HG02884 (cell line): ENCODE results near the gene IFNG-AS1.
A peak's percentile ranks its signal among the peaks of the same experiment; 100 is the strongest.

Experiments
- ATAC-seq: cut with Tn5 transposase; IDR thresholded peaks from one replicate; pipeline ENCODE4 v1.9.1; 2021; ENCODE audit warnings: mild to moderate bottlenecking, moderate library complexity; ENCODE audit not compliant: unreplicated experiment

The IFNG-AS1 gene

GRCh38 chr12:68034567-68034966, 45.3 kb downstream of the IFNG-AS1 start:
- no peak for ATAC-seq

- no peak for ATAC-seq
Measured at GRCh38 chr12:68036642-68037041, 47.4 kb downstream of the IFNG-AS1 start.

DNA sequence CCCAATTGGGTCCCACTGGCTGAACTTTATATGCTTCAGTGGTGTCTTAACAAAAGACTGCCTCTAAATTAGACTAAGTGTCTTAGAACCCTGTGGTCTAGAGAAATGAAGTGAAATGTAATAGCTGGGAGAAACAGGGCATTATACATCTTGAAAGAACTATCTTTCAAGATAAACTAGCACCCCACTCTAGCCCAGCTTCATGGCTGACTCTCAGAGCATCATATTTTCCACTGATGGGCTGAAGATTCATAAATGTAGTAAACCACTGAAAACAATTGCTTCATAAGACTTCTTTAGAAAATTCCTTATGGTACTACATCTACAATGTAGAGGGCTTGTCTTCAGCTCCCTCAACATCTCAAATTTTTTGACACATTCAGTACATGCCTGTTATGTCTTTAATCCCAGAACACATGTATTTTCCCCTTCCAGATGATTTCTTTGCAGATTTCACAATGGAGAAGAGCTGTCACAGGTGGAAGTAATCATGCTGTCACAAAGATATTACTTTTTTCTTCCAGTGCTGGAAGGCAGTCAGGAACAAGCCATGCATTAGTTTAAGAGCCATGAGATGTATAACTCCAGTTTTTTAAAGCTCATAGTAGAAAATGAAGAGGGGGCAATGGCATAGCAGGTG, 48.5 kb downstream of the IFNG-AS1 start:
- no peak for ATAC-seq

- ATAC-seq, result no peak
Measured at GRCh38 chr12:68038650-68039049, 49.4 kb downstream of the IFNG-AS1 start.

DNA sequence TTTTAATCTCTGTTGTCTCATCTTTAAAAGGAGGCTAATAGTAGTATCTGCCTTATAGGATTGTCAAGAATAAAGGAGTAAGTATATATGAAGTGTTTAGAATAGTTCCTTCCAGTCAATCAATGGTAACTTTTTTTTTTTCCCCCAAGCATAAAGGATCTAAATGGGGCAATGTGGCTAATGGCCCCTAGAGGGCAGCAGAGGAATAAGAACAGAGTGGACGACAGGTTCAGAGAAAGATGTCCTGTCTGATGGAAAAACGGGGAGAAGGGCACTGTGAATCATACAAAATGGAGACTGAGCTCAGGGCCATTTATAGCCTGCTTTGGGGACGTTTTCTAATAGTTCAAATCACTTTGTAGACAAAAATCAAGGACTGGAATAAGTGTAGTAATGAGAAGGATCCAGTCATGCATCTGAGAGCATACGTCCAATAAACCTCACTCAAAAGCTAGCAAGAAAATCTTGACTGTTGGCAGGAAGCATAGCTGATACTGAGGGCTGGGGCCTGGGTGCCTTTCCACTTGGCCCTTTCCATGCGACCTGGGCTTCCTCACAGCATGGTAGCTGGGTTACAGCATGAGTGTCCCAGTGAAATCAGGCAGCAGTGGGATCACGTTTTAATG, 51.3 kb downstream of the IFNG-AS1 start:
- no peak for ATAC-seq

GRCh38 chr12:68042212-68042699, 53.0 kb downstream of the IFNG-AS1 start:
- peak; percentile 76 for ATAC-seq

- ATAC-seq, result no peak
Measured at GRCh38 chr12:68043435-68043834, 54.2 kb downstream of the IFNG-AS1 start.

DNA sequence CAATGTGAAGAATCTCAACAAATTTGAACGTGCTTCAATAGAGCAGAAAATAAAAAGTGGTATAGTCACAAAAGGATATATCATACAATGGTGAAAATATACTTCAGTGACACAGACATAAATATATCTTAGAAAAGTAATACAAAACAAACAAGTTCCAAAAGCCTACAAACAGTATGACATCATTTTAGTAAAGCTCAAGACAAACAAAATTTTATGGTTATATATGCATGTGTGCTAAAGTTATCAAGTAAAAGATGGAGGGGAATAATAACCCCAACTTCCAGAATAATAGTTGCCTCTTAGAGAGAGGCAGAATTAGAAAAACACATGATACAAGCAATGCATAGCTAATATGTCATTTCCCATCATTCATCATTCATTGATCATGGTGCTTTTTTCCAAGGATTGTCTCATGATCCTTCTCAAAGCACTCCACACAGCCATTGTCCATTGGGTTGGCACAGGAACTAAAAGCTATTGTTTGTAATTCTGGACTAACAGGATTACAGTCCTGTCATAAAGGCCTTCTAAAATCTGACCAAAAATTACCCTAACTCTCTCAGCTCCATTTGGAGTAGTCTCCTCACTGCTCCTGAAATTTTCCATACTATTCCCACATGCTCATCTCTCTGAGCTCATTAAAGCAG, 59.5 kb downstream of the IFNG-AS1 start:
- no peak for ATAC-seq

GRCh38 chr12:68056300-68056699, 67.1 kb downstream of the IFNG-AS1 start:
- no peak for ATAC-seq

DNA sequence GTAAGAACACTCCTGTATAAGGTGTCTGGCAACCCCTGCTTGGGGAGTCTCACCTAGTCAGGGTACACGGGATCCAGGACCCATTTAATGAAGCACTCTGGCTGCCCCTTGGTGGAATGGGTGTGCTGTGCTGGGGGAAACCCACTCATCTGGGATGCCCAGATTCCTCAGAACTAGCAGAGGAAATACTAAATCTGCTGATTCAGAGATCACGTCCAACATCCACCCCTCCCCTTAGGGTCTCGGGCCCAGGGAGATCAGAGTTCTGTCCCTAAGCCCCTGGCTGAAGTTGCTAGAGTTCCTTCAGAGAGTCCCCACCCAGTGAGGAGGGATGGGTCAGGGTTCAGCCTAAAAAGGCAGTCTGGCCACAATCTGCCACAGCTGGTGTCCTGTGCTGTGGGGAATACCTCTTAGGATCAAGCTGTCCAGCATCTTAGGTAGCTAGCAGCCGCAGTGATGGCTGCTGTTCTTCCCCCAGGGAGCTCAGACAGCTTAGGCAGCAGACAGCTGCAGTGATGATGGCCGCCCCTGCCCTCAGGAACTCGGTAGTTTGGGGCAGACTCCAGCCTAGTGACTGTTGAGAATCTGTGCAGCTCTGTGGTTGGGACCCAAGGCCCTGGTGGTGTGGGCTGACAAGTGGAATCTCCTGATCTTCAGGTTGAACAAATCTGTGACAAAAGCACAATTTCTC, 74.8 kb downstream of the IFNG-AS1 start:
- ATAC-seq, result no peak

DNA sequence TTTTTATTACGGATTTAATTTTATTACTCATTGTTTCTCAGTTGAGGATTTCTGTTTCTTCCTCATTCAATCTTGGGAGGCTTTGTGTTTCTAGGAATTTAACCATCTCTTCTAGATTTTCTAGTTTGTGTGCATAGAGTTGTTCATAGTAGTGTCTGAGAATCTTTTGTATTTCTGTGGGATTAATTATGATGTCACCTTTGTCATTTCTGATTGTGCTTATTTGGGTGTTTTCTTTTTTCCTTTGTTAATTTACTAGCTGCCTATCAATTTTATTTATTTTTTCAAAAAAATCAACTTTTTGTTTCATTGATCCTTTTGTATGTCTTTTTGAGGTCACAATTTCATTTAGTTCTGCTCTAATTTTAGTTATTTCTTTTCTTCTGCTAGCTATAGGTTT, 75.9 kb downstream of the IFNG-AS1 start:
- ATAC-seq, result no peak

DNA sequence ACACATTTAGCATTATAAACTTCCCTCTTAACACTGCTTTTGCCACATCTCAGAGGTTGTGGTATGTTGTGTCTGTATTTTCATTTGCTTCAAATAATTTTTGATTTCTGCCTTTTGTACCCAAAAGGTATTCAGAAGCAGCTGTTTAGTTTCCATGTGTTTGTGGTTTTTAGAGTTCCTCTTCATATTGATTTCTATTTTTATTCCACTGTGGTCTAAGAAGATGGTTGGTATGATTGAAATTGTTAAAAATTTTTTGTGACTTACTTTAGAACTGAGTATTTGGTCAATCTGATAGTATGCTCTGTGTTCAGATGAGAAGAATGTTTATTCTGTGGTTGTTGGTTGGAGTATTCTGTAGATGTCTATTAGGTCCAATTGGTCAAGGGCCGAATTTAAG, 76.4 kb downstream of the IFNG-AS1 start:
- no peak for ATAC-seq

DNA sequence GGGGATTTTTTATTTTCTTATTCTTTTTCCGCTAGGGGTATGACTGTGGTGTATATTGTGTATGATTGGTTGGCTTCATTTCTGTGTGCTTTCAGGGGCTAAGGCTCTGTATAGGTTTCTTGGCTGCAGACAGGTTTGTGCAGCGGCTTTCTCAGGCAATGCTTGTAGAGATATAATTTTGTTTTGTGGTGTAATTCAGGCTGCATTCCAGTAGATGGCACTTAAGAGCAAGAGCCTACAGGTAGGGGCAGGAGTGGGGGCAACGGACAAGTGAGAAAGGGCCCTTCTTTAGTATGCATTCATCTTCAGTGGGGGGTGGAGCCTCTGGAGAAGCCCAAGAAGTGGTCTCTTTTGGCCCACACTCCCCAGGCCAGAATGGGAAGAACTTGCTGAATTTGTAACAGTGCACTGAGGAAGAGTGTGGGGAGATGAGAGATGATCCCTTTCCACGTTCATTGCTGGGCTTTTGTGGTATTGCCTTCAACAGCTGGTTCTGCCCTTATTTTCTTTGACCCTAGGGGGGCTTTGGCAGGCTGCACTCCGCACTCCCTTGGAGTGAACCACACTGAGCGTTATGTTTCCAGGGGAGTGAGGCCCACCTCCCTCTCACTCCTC, 78.6 kb downstream of the IFNG-AS1 start:
- ATAC-seq, result no peak

DNA sequence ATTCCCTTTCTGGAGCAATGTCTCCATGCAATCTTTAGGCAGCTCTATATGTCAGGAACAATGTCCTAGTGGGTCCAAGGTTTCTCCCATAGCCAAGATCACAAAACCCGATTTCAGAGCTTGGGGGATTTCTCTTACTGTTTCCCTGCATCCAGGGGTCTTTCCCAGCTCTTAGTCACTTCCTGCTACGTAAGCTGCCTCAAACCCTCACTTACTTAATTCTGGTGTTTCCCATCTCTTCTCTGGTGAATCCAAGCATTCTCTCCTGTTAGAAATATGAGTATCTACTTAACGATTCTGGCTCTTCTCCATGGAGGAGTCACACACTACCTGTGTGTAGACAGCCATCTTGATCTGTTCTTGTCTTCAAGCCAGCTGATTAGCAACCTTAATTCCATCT, 80.0 kb downstream of the IFNG-AS1 start:
- no peak for ATAC-seq
